HS-5 (cell line): Measurements from ENCODE around the gene SSC4D.
"Not testable (repeated sequence)": the region's sequence is repeated elsewhere in the genome, so short reads cannot be mapped to it uniquely, and the experiment has no call there.

Source experiments
- DNase-seq: peaks from one replicate; pipeline ENCODE4 v3.0.0-alpha.2; 2012; ENCODE audit warnings: low read depth

The SSC4D gene

DNA sequence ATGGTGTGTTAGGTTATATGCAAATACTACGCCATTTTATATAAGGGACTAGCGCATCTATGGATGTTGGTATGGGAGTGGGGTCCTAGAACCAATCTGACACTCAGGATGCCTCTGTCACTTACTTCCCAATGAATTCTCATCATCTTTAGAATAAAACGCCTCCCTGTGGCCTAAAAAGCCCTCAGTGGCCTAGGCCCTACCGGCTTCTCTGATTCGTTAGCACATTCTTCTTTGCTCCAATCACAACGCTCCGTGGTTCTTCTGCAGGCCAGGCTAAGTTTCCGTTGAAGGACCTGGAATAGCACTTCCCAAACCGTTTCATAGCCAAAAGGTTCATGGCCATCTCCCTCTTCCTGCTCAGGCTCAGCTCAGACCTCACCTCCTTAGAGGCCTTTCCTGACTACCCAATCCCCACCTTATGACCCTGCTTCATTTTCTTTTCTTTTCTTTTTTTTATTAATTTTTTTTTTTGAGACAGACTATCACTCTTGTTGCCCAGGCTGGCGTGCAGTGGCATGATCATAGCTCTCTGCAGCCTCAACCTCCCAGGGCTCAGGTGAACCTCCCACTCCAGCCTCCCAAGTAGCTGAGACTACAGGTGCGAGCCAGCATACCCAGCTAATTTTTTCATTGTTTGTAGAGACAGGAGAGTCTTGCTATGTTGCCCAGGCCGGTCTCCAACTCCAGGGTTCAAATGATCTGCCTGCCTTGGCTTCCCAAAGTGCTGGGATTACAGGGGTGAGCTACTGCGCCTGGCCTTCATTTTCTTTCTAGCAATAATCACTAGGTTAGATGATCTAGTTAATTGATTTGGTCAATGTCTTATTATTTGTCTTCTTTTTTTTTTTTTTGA, 26.2 kb downstream of the SSC4D start:
- no peak for DNase-seq

DNA sequence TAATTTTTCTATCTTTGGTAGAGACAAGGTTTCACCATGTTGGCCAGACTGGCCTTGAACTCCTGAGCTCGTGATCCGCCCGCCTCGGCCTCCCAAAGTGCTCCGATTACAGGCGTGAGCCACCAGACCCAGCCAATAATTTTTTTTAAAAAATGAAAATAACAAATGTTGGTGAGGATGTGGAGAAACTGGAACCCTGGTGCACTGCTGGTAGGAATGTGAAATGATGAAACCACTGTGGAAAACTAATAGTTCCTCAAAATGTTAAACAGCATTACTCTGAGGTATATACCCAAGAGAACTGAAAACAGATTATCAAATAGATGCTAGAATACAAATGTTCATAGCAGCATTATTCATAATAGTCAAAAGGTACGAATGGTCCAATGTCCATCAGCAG, 27.7 kb downstream of the SSC4D start:
- no peak for DNase-seq

DNA sequence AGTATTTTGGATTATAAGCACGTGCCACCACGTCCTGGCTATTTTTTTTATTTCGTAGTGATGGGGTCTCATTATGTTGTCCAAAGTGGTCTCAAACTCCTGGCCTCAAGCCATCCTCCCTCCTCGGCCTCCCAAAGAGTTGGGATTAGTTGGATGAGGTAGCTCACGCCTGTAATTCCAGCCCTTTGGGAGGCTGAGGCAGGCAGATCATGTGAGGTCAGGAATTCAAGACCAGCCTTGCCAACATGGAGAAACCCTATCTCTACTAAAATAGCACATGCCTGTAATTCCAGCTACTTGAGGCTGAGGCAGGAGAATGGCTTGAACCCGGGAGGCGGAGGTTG, 28.9 kb downstream of the SSC4D start:
- no peak for DNase-seq

DNA sequence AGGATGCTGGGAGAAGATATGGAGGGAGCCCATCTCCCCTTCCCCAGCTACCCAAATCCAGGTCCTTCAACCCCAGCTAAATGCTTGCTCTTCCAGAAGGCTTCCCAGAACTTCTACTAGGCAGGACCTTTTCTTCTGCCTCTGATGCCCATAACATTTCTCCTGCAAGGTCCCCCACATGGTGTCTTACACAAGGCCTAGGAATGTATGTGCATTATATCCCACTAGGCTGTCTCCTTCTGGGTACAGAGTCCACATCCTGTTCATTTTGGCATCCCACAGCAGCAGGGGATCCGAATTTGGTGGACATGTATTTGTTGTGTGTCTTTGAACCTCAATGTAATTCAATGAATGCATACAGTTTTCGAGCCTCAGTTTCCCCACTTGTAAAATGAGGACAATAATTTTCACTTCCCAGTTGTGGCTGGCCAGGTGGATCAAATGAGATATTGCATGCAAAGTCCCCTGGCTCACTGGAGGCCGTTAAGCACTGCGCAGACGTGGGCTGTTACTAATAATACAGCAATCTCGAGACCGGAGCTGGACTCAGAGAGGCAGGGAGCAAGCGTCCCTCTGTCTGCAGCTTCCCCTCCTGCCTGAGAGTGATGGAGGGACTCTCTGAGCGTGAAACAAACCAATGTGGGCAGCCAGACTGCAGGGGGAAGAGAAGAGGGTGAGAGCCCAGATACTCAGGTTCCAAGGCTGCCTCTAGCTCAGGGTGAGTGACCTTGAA, 32.1 kb downstream of the SSC4D start:
- no peak for DNase-seq

DNA sequence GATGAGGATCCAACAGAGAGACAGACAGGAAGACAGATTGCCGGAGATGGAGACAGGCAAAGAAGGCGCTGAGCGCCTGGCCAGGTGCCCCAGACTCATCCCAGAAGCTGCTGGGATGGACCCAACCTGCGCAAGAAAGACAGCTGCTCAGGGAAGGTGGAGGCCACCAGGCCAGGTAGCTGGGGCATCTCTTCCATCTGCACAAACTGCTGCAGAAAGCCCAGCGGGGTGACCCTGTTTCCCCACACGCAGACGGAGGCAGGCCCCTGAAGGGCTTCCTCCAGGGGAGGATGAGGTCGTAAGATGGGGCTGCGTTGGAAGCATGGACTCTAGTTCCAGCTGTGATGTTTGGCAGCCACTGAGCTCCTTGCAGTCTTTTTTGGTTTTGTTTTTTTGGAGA, 34.2 kb downstream of the SSC4D start:
- DNase-seq, result no peak

DNA sequence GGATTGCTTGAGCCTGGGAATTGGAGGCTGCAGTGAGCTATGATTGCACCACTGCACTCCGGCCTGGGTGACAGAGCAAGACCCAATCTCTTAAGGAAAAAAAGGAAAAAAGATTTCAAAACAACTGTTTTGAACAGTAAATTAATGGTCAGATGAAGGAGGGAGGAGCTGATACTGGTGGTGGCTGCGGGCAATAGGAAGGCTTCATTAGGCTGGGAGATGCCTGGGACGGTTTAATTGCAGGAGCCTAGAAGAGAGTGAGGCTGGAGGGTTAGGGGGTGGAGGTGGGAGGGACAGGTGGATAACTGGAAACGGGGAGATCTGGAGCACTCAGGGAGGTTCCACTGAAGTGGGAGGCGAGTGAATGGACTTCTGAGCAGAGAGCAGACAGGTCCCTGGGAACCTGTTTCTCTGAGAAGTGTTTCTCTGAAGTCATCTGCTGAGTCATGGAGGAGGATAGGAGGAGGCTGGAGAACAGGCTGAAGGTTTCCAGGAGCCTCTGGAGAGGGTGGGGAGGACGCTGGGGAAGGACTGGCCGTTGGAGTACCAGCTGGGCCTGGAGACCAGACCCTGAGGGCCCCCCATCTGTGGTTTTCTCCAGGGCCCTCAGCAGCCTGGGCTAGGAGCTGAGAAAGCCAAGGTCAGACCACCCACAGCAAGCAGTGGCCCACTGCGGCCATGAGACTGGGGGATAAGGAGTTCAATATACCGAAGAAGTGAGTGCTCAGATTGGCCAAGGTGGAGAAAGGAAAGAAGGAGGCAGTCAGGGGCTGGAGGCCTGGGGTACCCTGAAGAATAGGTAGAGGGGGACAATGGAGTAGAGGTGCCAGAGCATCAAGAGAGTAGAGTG, 36.3 kb downstream of the SSC4D start:
- no peak for DNase-seq

DNA sequence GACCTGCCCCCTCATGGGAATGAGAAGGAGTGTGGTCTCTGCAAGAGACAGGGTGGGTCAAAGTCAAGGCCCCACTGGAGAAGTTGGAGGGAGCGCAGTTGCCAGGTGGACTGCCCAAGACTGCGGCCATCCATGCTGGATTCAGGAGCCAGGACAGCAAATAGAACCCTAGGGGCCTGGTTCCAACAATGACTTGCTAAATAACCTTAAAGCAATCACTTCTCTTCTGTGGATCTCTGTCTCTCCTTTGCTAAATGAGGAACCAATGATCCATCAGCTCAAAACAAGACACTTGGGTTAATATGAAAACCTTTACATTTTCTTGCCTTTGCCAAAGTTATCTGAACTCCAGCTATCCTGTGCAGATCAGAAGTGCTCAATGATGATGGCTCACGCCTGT, 38.1 kb downstream of the SSC4D start:
- no peak for DNase-seq

DNA sequence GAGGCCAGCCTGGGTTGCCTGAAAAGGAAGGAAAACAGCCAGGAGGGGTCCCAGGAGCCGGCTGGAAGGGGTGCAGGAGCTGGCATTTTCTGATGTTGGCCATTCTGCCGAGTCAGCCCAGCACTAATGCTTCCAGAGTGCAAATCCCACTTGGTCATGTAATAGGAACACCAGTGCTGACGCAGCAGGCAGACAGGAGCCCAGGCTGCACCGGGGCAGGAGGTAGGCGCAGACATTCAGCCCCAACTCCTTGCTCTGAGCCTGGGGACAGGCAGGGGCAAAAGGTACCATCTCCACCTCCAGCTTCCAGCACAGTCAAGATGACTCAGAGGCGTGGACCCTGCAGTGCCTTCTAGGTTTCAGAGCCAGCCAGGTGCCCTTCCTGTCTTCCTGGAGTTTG, 40.5 kb downstream of the SSC4D start:
- no peak for DNase-seq

DNA sequence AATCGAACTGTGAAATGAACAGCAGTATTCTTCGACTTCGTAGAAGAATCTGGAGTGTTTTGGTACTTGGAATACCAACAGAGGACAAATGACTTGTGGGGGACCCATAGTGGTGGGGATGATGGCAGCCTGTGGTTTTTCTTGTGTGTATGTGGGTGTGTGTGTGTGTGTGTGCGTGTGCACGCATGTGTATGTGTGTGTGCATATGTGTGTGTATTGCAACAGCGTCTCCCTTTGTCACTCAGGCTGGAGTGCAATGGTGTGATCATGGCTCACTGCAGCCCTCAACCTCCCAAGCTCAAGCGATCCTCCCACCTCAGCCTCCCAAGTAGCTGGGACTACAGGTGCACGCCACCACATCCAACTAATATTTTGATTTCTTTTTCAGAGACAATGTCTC, 41.3 kb downstream of the SSC4D start:
- DNase-seq, result no peak

DNA sequence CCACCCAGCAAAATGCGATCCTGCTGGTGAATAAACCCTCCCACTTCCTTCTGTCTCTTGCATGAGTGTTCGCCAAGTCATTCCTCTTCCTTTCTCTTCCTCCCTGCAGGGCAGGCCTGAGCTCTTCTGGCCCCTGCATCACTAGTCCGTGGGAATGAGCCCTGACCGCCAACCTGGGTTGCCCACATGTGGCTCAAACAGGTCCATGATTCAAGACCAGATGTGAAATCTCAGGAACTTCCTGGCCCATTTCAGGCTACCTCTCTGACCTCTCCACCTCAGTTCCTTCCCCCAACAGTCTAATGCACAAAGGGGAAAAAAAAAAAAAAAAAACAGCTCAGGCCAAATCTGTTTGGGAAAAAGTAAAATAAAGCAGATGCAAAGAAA, 45.3 kb downstream of the SSC4D start:
- no peak for DNase-seq

DNA sequence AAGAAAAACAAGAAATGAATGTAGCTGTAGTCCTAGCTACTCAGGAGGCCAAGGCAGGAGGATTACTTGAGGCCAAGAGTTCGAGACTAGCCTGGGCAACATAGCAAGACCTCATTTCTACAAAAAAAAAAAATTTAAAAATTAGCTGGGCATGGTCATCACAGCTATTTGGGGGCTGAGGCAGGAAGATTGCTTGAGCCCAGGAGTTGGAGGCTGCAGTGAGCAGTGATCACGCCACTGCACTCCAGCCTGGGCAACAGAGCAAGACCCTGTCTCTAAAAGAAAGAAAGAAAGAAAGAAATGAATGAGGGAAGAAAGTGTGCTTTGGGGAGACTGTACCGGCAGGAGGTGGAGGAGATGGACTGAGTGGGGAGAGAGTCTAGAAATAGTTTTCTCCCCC, 45.7 kb downstream of the SSC4D start:
- not testable (repeated sequence) for DNase-seq

DNA sequence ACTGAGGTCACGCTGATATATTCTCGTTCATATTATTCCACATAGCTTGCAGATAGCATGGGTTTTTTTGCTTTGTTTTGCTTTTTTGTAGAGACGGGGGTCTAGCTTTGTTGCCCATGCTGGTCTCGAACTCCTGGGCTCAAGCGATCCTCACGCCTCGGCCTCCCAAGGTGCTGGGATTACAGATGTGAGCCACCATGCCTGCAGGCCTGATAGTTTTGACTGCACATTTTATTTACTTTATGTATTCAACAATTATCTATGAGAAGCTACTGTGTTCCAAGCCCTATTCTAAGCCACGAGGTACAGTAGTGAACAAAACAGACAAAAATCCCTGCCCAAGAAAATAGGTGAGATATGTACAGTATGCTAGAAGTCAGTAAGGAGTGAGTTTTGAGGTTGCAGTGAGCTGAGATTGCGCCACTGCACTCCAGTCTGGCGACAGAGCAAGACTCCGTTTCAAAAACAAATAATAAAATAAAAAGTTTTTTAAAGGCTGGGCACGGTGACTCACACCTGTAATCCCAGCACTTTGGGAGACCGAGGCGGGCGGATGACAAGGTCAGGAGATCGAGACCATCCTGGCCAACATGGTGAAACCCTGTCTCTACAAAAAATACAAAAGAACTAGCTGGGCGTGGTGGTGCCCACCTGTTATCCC, 49.4 kb downstream of the SSC4D start:
- DNase-seq, result no peak

DNA sequence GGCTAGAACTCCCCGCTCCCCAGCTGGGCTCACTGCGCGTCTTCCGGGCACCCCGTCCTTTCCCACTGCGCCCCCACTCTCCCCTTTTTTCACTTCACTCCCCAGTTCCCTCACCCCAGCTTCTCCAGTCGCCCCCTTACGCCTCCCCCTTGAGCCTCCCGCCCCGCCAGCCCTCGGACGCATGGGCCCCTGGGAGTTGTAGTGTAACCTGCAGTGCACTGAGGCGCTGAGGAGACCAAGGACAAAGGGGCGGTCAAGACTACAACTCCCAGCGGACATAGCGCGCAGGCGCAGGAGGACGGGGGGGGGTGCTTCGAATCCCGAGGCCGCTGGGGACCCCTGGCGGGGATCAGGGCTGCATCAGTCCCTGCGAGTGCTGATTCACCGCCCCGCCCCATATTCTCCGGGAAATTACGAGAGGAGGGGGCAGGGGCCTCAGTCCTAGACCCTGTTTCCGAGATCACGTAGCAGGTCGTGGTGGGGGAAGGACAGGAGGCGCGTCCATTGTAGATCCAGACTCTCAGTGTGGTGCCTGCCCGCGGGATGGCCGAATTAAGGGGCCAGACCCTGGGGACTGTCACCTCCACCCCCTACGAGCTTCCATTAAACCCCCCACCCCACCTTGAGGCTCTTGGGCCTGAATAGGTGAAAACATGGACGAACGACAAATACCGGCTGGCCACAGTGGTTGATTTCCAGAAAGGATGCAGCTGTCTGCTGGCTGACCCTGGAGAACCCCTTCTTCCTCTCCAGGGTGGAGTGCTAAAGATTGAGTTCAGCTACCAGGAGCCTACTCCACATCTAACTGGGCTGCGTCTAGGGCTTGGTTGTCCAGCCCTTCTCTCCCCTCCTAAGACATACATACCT, 50.2 kb downstream of the SSC4D start:
- peak; percentile 77 for DNase-seq

DNA sequence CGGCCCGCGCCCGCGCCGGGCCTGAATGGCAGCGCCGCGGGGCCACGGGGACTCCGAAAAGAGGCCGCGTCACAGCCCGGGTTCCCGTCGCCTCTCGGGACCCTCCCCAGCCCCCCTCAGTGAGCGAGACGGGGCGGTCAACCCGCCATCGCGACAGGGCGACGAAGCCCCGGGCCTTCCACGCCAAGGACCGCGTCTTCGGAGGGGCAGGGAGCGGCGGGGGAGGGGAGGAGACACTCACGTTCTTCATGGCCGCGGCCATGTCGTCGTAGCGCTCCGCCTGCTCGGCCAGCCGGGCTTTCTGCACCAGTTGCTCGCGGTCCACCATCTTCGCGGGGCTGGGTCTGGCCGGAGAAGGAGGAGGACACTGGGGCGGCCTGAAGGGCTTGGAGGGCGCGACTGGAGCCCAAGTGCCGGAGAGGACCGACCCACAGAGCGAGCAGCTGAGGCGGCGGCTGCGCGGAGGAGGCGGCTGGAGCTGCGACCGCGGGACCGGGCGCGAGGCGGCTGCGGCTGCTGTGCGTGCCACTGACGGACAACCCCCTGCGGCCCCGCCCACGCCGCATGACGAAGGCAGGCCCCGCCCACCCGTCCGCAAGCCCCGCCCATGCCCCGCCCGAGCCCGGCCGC, 50.9 kb downstream of the SSC4D start, which contains the start of gene YWHAG:
Gene YWHAG, minus strand, starts transcription at position 511 of the 630 bp plus-strand sequence. Its CDS starts 183 bp downstream, at position 328.
- no peak for DNase-seq

DNA sequence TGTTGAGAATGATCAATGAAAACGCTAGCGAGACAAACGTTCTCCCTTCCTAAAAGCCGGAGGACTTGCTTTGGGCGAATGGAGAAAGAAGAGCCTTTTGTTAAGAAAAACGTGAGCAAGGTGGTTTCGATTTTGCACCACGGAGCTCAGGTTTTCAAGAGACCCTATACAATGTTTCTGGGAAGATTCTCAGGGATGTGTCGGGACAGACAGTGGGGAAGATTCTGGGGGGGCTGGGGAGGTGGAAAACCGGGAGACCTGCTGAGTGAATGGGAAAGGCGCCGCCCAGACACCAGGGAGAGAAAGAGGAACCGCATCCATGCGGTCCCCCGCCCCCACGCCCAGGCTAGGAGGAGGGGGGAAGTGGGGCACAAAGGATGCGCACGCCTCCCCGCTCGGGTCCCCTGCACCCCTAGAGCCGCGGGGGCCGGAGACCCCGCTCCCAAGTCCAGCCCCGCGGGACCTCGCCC, 51.5 kb downstream of the SSC4D start:
- DNase-seq, result no peak

DNA sequence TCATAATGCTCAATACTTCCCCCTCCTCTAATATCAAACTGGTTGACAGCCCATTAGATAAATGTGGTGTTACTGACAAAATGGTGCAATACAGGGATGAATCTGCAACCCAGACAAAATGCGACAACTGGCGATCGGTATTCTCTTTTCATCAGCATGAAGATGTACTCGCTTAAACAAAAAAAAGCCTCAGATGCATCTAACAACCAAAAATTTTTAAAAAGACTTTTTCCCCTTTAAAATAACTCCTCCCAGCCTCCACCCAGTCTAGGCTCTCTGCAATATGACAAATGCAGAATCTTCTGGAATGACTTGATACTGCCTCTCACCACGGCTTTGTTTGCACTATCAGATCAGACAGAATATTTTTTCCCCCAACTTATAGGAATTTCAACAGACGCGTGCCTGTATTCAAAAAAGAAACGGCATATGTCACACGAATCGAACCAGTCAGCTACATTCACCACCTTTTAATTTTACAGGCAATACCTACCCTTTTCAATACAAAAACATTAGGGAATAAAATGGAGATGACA, 52.0 kb downstream of the SSC4D start:
- no peak for DNase-seq

DNA sequence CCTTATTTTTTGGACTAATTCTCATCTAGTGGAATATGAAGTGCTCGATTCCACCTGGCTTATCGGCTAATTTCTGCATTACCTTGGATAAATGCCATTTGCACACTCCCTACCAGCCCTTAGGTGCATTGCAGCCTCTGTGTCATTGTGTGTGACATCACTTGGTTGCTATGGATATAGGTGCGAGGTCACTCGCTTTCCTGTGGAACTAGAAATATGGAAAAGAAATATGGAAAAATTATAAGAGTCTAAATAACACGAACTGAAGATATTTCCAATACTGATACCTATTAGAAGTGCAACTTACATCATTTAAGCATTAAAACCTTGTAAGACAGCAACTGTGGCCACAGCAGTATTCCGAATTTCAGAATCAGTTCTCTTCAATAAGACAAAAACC, 52.7 kb downstream of the SSC4D start:
- DNase-seq, result no peak

DNA sequence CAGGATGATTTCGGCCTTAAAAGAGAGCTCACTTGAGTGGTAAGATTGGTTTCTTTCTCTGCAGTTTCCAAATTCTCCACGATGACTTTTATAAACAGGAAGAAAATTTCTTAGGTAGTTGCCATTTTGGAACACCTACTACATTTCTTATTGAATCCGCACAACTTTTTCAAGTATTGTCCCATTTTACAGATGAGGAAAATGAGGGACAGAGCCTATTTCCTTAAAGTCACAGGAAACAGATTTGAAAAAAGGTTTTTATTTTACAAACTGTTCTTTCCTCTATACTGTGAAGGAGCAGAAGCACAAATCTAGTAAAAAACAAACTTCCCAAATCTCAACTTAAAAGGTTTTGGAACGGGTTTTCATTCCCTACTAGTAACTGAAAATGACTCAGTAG, 53.4 kb downstream of the SSC4D start:
- no peak for DNase-seq

DNA sequence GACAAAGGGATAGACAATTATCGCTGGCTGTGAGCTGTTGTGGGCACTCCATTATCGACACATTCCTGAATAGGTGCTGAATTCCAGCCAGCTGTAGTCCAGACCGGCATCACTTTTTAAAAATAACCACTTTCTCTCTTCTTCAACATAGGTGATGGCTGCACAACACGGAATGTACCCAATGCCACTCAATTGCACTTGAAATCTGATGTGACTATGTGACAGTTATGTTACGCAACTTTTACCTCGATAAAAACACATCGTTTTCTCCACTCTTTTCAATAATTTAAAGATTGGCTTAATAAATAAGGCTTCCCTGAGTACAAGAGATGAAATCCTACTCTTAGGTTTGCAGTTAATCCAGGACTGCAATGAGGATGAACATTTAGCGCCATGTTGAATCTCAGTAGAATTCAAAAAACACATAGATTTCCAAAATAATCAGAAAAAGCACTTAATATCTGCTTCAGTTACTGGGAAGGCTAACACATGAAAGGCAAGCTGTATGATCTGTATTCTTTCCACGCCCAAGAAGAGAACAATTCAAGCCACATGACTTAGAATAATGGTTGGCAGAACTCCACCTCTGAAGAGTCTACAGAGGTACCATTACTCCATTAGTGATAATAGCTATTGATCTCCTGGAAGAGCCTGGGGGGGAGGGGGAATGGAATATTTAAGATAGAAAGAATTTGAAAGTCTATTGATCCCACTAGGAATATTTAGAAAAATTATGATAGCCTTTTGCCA, 54.3 kb downstream of the SSC4D start:
- no peak for DNase-seq
